Neuron (in vitro differentiated cells): Measurements from ENCODE around the gene UBE2V1.

Source experiments
- H2AFZ ChIP-seq: one replicate; pipeline ENCODE4 v1.6.1; 2013; ENCODE audit warnings: low read depth, mild to moderate bottlenecking, inconsistent platforms, low read length, moderate library complexity
- H3K27me3 ChIP-seq: one replicate; pipeline ENCODE4 v1.6.1; 2013; ENCODE audit warnings: low read length; ENCODE audit not compliant: insufficient read depth
- H3K36me3 ChIP-seq: one replicate; pipeline ENCODE4 v1.6.1; 2013; ENCODE audit warnings: low read length; ENCODE audit not compliant: insufficient read depth
- H3K4me1 ChIP-seq: one replicate; pipeline ENCODE4 v1.6.1; 2013; ENCODE audit warnings: low read length; ENCODE audit not compliant: insufficient read depth
- H3K4me3 ChIP-seq: 2 replicates; pipeline ENCODE4 v1.5.1; 2013; ENCODE audit warnings: mild to moderate bottlenecking, low read length, moderate library complexity
- H3K9me3 ChIP-seq: one replicate; pipeline ENCODE4 v1.6.1; 2013; ENCODE audit warnings: low read length

UBE2V1 gene

DNA sequence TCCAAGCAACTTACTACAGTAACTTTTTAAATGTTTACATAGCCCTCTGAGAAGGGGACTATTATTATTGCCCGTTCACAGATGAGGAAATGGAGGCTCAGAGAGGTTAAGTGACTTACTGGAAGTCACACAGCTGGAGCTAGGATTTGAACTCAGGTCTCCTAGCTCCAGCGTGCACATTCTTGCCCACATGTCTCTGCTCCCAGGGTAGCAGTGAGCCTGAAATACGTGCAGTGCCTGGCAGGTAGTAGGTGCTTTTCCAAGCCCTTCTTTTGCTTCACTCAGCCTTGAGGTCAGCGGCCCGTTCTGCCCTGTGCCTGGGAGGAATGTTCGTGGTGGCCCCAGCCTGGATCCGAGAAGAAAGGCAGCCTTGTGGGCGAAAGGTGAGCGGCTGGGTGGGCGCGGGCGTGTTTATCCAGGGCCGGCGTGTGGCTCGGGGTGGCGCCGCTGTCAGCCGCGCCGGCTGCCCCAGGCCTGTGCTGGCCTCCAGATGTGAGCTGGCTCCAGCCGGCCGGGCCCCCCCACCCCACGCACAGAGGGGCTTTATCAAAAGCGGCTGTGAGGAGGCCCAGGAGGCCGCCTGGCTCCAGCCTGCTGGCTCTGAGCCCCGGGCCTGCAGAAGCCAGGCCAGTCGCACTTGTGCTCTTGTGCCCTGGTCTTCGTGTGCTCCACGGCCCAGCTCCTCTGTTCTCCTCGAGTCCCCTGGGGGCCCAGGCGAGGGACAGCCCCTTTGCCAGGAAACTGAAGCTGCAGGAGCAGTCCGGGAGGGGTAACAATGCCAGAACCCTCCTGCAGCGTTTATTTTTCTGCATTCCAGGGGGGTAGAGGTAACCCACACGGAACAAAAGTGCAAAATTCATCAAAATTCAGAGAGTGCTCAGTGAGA lies 58.1 kb downstream of the UBE2V1 start:
- no peaks in the 10 kb centered on the region for H3K27me3 ChIP-seq
- peak overlapping the region; percentile 68 for H2AFZ ChIP-seq
- H3K36me3 ChIP-seq, result no peaks in the 10 kb centered on the region
- H3K4me3 ChIP-seq, result no peak overlapping the region
- peaks cover 9% of the 10 kb centered on the region for H3K4me1 ChIP-seq
- H3K9me3 ChIP-seq, result no peaks in the 10 kb centered on the region

- Histone ChIP-seq H3K4me3 (no peak overlapping the region), H3K27me3 (no peaks in the 10 kb centered on the region), H3K4me1 (peaks cover 9% of the 10 kb centered on the region), H3K36me3 (no peaks in the 10 kb centered on the region), H3K9me3 (no peaks in the 10 kb centered on the region), H2AFZ (no peak overlapping the region)
Observed at GRCh38 chr20:50054231-50054547, 58.8 kb downstream of the UBE2V1 start.

- H2AFZ ChIP-seq, result no peak overlapping the region
- H3K27me3 ChIP-seq, result no peaks in the 10 kb centered on the region
- no peak overlapping the region for H3K4me3 ChIP-seq
- H3K36me3 ChIP-seq, result no peaks in the 10 kb centered on the region
- peaks cover 9% of the 10 kb centered on the region for H3K4me1 ChIP-seq
- no peaks in the 10 kb centered on the region for H3K9me3 ChIP-seq
Observed at GRCh38 chr20:50053362-50054230, 59.4 kb downstream of the UBE2V1 start.

- H2AFZ ChIP-seq, result no peak overlapping the region
- peaks cover 9% of the 10 kb centered on the region for H3K4me1 ChIP-seq
- no peaks in the 10 kb centered on the region for H3K27me3 ChIP-seq
- H3K36me3 ChIP-seq, result no peaks in the 10 kb centered on the region
- H3K4me3 ChIP-seq, result no peak overlapping the region
- no peaks in the 10 kb centered on the region for H3K9me3 ChIP-seq
Observed at GRCh38 chr20:50052550-50053361, 60.2 kb downstream of the UBE2V1 start.

DNA sequence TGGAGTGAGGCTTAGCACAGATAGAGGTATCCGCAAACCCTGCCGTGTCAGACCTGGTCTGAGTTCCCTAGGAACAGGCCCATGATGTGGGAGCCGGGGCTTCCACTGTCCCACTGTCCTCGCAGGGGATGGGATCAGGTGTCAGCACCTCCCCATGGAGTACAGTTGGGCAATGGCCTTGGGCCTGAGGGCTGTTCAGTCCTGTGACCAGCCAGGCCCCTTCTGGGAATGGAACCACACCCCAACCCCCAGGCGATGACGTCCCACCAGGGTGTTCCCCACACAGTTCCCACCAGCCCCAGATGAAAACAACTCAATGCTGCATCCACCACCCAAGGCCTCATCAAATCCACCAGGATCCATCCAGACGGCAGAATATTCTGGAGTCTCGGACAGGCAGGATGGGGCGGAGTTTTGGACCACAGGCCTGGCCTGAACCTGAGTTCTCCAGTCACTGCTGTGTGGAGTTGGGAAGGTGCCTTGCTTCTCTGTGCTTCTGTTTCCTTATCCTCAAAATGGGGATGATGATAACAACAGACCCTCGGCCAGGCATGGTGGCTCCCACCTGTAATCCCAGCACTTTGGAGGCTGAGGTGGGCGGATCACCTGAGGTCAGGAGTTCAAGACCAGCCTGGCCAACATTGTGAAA lies 62.2 kb downstream of the UBE2V1 start:
- Histone ChIP-seq H3K4me1 (peaks cover 14% of the 10 kb centered on the region), H3K36me3 (no peaks in the 10 kb centered on the region), H2AFZ (no peak overlapping the region), H3K4me3 (no peak overlapping the region), H3K9me3 (no peaks in the 10 kb centered on the region), H3K27me3 (no peaks in the 10 kb centered on the region)

DNA sequence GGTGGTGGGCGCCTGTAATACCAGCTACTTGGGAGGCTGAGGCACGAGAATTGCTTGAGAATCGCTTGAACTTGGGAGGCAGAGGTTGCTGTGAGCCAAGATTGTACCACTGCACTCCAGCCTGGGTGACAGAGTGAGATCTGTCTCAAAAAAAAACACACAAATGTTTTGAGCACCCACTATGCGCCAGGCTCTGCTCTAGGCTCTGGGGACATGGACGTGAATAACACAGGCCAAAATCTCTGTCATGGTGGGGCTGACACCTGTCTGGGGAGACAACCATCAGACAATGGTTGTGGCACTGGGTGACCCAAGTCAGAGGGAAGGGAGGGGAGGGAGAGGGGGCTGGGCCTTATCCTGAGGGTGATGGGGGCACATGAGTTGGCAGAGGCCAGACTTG lies 62.7 kb downstream of the UBE2V1 start:
- Histone ChIP-seq H3K4me1 (peaks cover 11% of the 10 kb centered on the region), H3K27me3 (no peaks in the 10 kb centered on the region), H3K4me3 (no peak overlapping the region), H2AFZ (no peak overlapping the region), H3K36me3 (no peaks in the 10 kb centered on the region), H3K9me3 (no peaks in the 10 kb centered on the region)

DNA sequence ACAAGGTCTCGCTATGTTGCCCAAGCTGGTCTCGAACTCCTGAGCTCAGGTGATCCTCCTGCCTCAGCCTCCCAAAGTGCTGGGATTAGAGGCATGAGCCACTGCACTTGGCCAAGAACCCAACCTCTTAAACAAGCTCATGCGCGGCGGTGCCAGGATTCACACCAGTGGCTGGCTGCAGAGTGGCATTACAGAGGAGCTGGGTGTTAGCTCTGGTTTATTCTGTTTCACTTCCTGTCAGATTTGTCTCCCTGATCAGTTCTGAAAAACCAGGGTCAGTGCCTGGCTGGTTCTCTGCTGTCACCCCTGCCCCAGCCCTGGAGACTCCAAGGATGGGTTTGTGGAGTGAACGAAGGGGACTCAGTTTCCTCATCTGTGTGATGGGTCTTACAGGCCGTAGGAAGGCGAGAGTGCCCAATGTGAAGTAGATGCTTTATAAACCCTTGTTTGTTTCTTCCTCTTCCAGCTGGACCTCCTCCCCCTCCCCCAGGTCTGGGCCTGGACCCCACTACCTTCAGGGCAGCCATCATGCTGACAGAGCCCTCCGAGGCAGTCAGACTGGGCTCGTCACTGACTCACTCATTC lies 63.4 kb downstream of the UBE2V1 start:
- H3K27me3 ChIP-seq, result no peaks in the 10 kb centered on the region
- no peak overlapping the region for H2AFZ ChIP-seq
- peaks cover 5% of the 10 kb centered on the region for H3K4me1 ChIP-seq
- no peak overlapping the region for H3K4me3 ChIP-seq
- H3K36me3 ChIP-seq, result no peaks in the 10 kb centered on the region
- no peaks in the 10 kb centered on the region for H3K9me3 ChIP-seq

DNA sequence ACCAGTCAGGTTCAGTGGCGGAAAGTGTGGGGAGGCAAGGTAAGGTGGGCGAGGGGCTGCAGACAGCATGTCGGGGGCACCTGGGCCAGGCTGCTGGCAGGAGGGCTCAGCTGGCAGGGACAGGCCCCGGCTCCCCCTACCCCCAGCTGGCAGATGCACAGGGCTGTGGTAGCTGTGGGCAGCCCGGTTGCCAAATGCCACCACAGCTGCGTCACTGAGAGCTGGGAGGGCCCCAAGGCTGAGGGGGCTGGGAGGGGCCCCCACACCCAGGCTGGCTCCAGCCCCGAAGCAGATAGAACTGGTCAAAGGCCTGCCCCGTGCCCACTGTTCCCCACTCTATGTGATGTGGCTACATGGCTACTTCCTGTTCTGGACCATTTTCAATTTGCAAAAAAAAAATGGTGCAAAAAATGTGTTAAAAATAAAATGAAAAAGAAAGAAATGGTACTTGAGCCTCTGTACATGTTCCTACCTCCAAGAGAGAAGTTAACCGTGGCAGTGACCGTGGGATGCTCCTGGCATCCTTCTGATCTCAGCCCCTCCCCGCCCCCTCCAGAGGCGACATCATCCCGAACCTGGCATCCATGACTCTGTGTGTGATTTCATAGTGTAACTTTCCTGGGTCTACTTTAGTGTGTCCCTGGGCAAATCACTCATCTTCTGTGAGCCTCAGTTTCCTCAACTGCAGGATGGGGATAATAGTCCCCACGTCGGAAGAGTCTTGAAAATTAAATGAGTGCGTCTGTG lies 64.4 kb downstream of the UBE2V1 start:
- no peaks in the 10 kb centered on the region for H3K9me3 ChIP-seq
- no peak overlapping the region for H3K4me3 ChIP-seq
- H3K36me3 ChIP-seq, result no peaks in the 10 kb centered on the region
- H2AFZ ChIP-seq, result no peak overlapping the region
- peaks cover 5% of the 10 kb centered on the region for H3K4me1 ChIP-seq
- H3K27me3 ChIP-seq, result no peaks in the 10 kb centered on the region

- no peaks in the 10 kb centered on the region for H3K9me3 ChIP-seq
Observed at GRCh38 chr20:50044353-50044960, 68.5 kb downstream of the UBE2V1 start.

DNA sequence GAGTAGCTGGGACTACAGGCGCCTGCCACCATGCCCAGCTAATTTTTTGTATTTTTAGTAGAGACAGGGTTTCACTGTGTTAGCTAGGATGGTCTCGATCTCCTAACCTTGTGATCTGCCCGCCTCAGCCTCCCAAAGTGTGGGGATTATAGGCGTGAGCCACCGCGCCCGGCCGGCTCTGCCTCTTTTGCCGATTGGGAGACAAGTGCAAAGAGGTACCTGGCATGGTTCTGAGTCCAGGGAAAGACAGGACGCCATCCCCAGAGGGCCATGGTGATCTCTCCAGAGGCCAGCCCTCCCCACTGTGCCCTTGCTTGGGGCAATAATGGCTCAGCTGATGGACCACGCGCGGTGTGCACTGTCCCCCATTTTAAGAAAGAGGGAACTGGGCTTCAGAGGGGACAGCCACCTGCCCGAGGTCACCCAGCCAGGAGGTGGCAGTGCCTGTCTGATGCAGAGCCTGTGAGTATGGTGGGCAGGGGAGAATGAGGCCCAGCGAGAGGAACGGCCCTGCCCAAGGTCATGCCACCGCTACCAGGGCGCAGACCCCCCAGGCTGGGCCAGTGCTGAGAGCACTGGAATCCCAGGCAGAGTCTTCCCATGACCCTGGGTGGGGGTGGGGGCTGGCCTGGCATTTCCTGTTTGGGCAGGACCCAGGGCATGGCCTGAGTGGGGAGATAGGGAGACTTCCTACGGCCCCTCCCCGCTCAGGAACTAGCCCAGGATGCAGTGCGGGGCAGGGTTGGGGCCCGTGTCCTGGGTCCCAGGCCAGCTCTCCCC lies 69.2 kb downstream of the UBE2V1 start:
- Histone ChIP-seq H2AFZ (no peak overlapping the region), H3K9me3 (no peaks in the 10 kb centered on the region), H3K36me3 (no peaks in the 10 kb centered on the region), H3K27me3 (no peaks in the 10 kb centered on the region), H3K4me3 (no peak overlapping the region), H3K4me1 (peaks cover 5% of the 10 kb centered on the region)

More at GRCh38 chr20:50044353-50044960, 68.5 kb downstream of the UBE2V1 start:
- H2AFZ ChIP-seq, result no peak overlapping the region
- no peaks in the 10 kb centered on the region for H3K36me3 ChIP-seq
- H3K4me1 ChIP-seq, result peaks cover 5% of the 10 kb centered on the region
- H3K27me3 ChIP-seq, result no peaks in the 10 kb centered on the region
- H3K4me3 ChIP-seq, result no peak overlapping the region
